AG10803 (cell line): ENCODE data around the gene NYNRIN.

Experiments
- DNase-seq: peaks from one replicate; pipeline ENCODE4 v3.0.0; 2010; ENCODE audit warnings: low read depth
- H3K4me3 ChIP-seq: 2 replicates; pipeline ENCODE4 v1.5.1; 2011; ENCODE audit warnings: mild to moderate bottlenecking, low read length, control low read depth
- CTCF ChIP-seq: conservative IDR thresholded peaks from 2 replicates; pipeline ENCODE4 v1.5.1; 2011; ENCODE audit warnings: mild to moderate bottlenecking, low read length, control low read depth, inconsistent platforms

NYNRIN gene

GRCh38 chr14:24456980-24457379 lies 58.2 kb downstream of the NYNRIN start:
- DNase-seq: no peak
- no peak for TF ChIP-seq CTCF
- no peak overlapping the region for H3K4me3 ChIP-seq

- no peak for DNase-seq
- no peak overlapping the region for H3K4me3 ChIP-seq
- TF ChIP-seq CTCF: no peak
Measured at GRCh38 chr14:24458736-24459135, 59.9 kb downstream of the NYNRIN start.

- no peak for TF ChIP-seq CTCF
- no peak for DNase-seq
- no peak overlapping the region for H3K4me3 ChIP-seq
Measured at GRCh38 chr14:24459331-24459730, 60.5 kb downstream of the NYNRIN start.

- TF ChIP-seq CTCF: no peak
- DNase-seq: no peak
- no peak overlapping the region for H3K4me3 ChIP-seq
Measured at GRCh38 chr14:24461336-24461735, 62.5 kb downstream of the NYNRIN start.

- no peak for TF ChIP-seq CTCF
- H3K4me3 ChIP-seq: no peak overlapping the region
- DNase-seq: no peak
Measured at GRCh38 chr14:24463017-24463883, 64.4 kb downstream of the NYNRIN start.

GRCh38 chr14:24463884-24464785 lies 65.3 kb downstream of the NYNRIN start:
- no peak overlapping the region for H3K4me3 ChIP-seq
- DNase-seq: no peak
- no peak for TF ChIP-seq CTCF
